Right lobe of liver (tissue), 4 donors: ENCODE results near the gene STK32B.
"Not testable (repeated sequence)": the region's sequence is repeated elsewhere in the genome, so short reads cannot be mapped to it uniquely, and the experiment has no call there.

ENCODE experiments used
- CTCF ChIP-seq, 4 donors: fragments of 200-600 bp in 3 of 4; fragments of 450-650 bp in 1 of 4; IDR thresholded peaks; one replicate each; pipeline versions ENCODE4 v1.5.1 to v1.8.0; 2016 to 2022; ENCODE audit warnings: antibody characterized with exemption in 4 of 4, mild to moderate bottlenecking in 2 of 4
- POLR2A ChIP-seq: fragments of 450-650 bp; IDR thresholded peaks from one replicate; pipeline ENCODE4 v1.6.1; 2017; ENCODE audit warnings: antibody characterized with exemption, mild to moderate bottlenecking
- donor health status: DM: no; HTN: no; CAD: no.
- donor health status: DM: no; HTN: no; CAD: no.
- donor health status: DM: no; HTN: yes; CAD: no.

- not testable (repeated sequence) for TF ChIP-seq POLR2A; CTCF (IDR thresholded peaks at IDR 0.05)
These were observed 44.3 kb upstream of the STK32B start for GRCh38 chr4:5006932-5007331.
